HepG2 (cell line): Measurements from ENCODE around the gene TLDC2. TPM values are rescaled to one million over a fixed set of nuclear protein-coding genes. Genes with fewer than 3 reads are reported as not detected.

Experiments
- ATAC-seq: fragments of 200-7000 bp; cut with Tn5 transposase; 3 replicates; pipeline ENCODE4 v1.9.1; 2020; ENCODE audit warnings: mild to moderate bottlenecking, moderate library complexity
- BruUV-seq: library from RNA; stranded (reverse); fragments of 400-500 nt; replicated peaks from 2 replicates; lab custom pipeline; 2021; lab: Mats Ljungman, UMichigan
- CTCF ChIA-PET: fragments of 300-600 bp; formaldehyde crosslinking; extraction: SDS; loops from one replicate; lab custom pipeline; 2021; ENCODE audit warnings: low total read pairs, inconsistent platforms, low intra/inter-chr PET ratio; lab: Yijun Ruan, JAX
- POLR2A ChIA-PET: fragments of 350-600 bp; sonication (Branson Sonifier 250); formaldehyde crosslinking; loops from one replicate; lab custom pipeline; 2020; ENCODE audit warnings: antibody characterized with exemption, inconsistent platforms; lab: Yijun Ruan, JAX
- DNase-seq: peaks from one replicate; pipeline ENCODE4 v3.0.0-alpha.2; 2015; ENCODE audit warnings: low spot score
- FAIRE-seq: peaks from 3 replicates; lab custom pipeline; 2011; peaks lifted over from hg19 to GRCh38; lab: Jason Lieb, UNC
- H2AFZ ChIP-seq: one replicate; pipeline ENCODE4 v1.6.1; 2011; ENCODE audit warnings: low read length, inconsistent platforms
- H3K27ac ChIP-seq: fragments of 300-600 bp; 3 replicates; pipeline ENCODE4 v1.8.0; 2011; ENCODE audit warnings: mixed run types, mild to moderate bottlenecking, mixed read lengths, low read length, inconsistent platforms; ENCODE audit not compliant: insufficient read depth; ENCODE audit errors: extremely low read length
- H3K27me3 ChIP-seq, 2 experiments: fragments of 200-600 bp in 1 of 2; 2 replicates in 1 of 2; 3 replicates in 1 of 2; pipeline versions ENCODE4 v1.6.0 to v1.8.0; 2011; ENCODE audit warnings: low read length in 2 of 2, mild to moderate bottlenecking in 2 of 2, moderate library complexity in 2 of 2, inconsistent platforms in 1 of 2; ENCODE audit not compliant: insufficient read depth in 2 of 2, control insufficient read depth in 1 of 2
- H3K36me3 ChIP-seq, 2 experiments: fragments of 200-600 bp in 1 of 2; replicated peaks in 1 of 2; 2 replicates in 1 of 2; 3 replicates in 1 of 2; pipeline versions ENCODE4 v1.5.1 to v1.8.0; 2011; ENCODE audit warnings: low read length in 2 of 2, inconsistent platforms in 1 of 2; ENCODE audit not compliant: insufficient read depth in 2 of 2, control insufficient read depth in 1 of 2
- H3K4me1 ChIP-seq: 2 replicates; pipeline ENCODE4 v1.5.1; 2012; ENCODE audit warnings: low read length, inconsistent platforms; ENCODE audit not compliant: insufficient read depth
- H3K4me2 ChIP-seq: 2 replicates; pipeline ENCODE4 v1.6.0; 2011; ENCODE audit warnings: low read depth, low read length, inconsistent platforms
- H3K4me3 ChIP-seq, 3 experiments: fragments of 200-600 bp in 1 of 3; sonication (generic), shearing (Covaris generic) in 1 of 3; replicated peaks in 1 of 3; 2 replicates each; pipeline ENCODE4 v1.5.1; 2011 to 2016; ENCODE audit warnings: low read length in 3 of 3, inconsistent platforms in 2 of 3, low read depth in 2 of 3, mild to moderate bottlenecking in 2 of 3, control low read depth in 1 of 3, mixed read lengths in 1 of 3; ENCODE audit not compliant: insufficient read depth in 1 of 3
- H3K79me2 ChIP-seq: one replicate; pipeline ENCODE4 v1.6.1; 2011; ENCODE audit warnings: low read length, inconsistent platforms; ENCODE audit not compliant: insufficient read depth
- H3K9ac ChIP-seq: 2 replicates; pipeline ENCODE4 v1.6.0; 2011; ENCODE audit warnings: mild to moderate bottlenecking, low read depth, low read length, inconsistent platforms; ENCODE audit not compliant: insufficient read depth
- H3K9me3 ChIP-seq: 2 replicates; pipeline ENCODE4 v1.5.1; 2012; ENCODE audit warnings: mild to moderate bottlenecking, low read length
- H4K20me1 ChIP-seq: 2 replicates; pipeline ENCODE4 v1.6.0; 2011; ENCODE audit warnings: inconsistent platforms, mild to moderate bottlenecking, low read length, moderate library complexity; ENCODE audit not compliant: insufficient read depth
- CSRNP1 ChIP-seq: sonication (generic); formaldehyde crosslinking; IDR thresholded peaks from 2 replicates; pipeline ENCODE4 v1.8.1; 2023; ENCODE audit warnings: mild to moderate bottlenecking, missing genetic modification reagents
- GATAD1 ChIP-seq: IDR thresholded peaks from 2 replicates; pipeline ENCODE4 v1.6.1; 2016; ENCODE audit warnings: missing genetic modification reagents, missing compliant biosample characterization
- SRF ChIP-seq: IDR thresholded peaks from 2 replicates; pipeline ENCODE4 v1.6.1; 2011; ENCODE audit warnings: mild to moderate bottlenecking, low read depth, low read length, moderate library complexity
- ZNF225 ChIP-seq: sonication (generic); formaldehyde crosslinking; IDR thresholded peaks from 2 replicates; pipeline ENCODE4 v1.4.0; 2020; ENCODE audit warnings: mild to moderate bottlenecking, missing genetic modification reagents
- WGBS: methylation state at CpG from one replicate; pipeline ENCODE4 v1.1.6; 2017; ENCODE audit warnings: low lambda C conversion rate; 5-methylcytosine and 5-hydroxymethylcytosine counted together
- in situ Hi-C: cut with HindIII; loops from 2 replicates; pipeline ENCODE4 v1.10.0; 2017; ENCODE audit warnings: low pct_unique_long_range_greater_than_20kb; ENCODE audit not compliant: extremely low pct_ligation_motif_present
- intact Hi-C: fragments of 100-400 bp; cut with micrococcal nuclease; formaldehyde crosslinking; loops from one replicate; pipeline ENCODE4 v1.10.0; 2022; ENCODE audit not compliant: unreplicated experiment
- polyA plus RNA-seq, 8 experiments: library from polyadenylated mRNA; depleted of rRNA in 3 of 8; stranded (reverse) in 7 of 8; unstranded in 1 of 8; fragments of >200 nt; fragmentation: Illumina TruSeq in 4 of 8; extraction: Trizol in 4 of 8; gene quantifications; 2 replicates each; pipeline versions ENCODE4 v1.2.1 to v1.2.3, GENCODE V29; 2011 to 2016; ENCODE audit warnings: low read depth in 4 of 8, missing spikeins in 1 of 8, mixed read lengths in 1 of 8; ENCODE audit not compliant: insufficient read depth in 1 of 8
- total RNA-seq, 5 experiments: library from RNA; depleted of rRNA; stranded (reverse); fragments of >200 nt; fragmentation: Illumina TruSeq; extraction: Trizol; gene quantifications; 2 replicates each; pipeline ENCODE4 v1.2.3, GENCODE V29; 2016; ENCODE audit warnings: low read depth in 1 of 5
- TF ChIP-seq, protein P1 (sequence below): sonication (generic); formaldehyde crosslinking; IDR thresholded peaks from 2 replicates; pipeline ENCODE4 v1.5.0; 2020; ENCODE audit warnings: mild to moderate bottlenecking, missing genetic modification reagents
- TF ChIP-seq, protein P2 (sequence below): IDR thresholded peaks from 2 replicates; pipeline ENCODE4 v1.6.1; 2018; ENCODE audit warnings: missing genetic modification reagents

Gene TLDC2
- total and polyA plus RNA-seq, 2 of the 13 experiments (the other 11 are each of a cell fraction or from before 2014, with no cell fraction given): 1.5 to 1.6 TPM

GRCh38 chr20:36926653-36927200, 50.8 kb downstream of the TLDC2 start:
- 96% methylated on average over 6 of the region's 6 CpGs for WGBS
- Histone ChIP-seq H3K27ac (no peak overlapping the region), H2AFZ (no peak overlapping the region), H3K36me3 (peaks cover 2 to 17% of the 10 kb centered on the region in 2 experiments; a peak in 3 of 5 replicates), H3K27me3 (no peaks in the 10 kb centered on the region), H3K4me1 (peaks cover 31% of the 10 kb centered on the region), H3K9ac (no peak overlapping the region), H3K4me3 (no peak overlapping the region), H4K20me1 (no peaks in the 10 kb centered on the region), H3K9me3 (no peaks in the 10 kb centered on the region), H3K4me2 (no peak overlapping the region), H3K79me2 (no peaks in the 10 kb centered on the region)
- POLR2A ChIA-PET: no interaction called here
- intact Hi-C loops: no loop called here
- no peak for FAIRE-seq
- CTCF ChIA-PET: no interaction called here
- no peak for ATAC-seq
- TSS peak; percentile 40 for BruUV-seq
- in situ Hi-C loops: no loop called here
- DNase-seq: no peak
- TF ChIP-seq SRF (no peak), ZNF225 (no peak), CSRNP1 (CRISPR knock-in tag) (no peak), GATAD1 (no peak)
- TF ChIP-seq, protein P1, sequence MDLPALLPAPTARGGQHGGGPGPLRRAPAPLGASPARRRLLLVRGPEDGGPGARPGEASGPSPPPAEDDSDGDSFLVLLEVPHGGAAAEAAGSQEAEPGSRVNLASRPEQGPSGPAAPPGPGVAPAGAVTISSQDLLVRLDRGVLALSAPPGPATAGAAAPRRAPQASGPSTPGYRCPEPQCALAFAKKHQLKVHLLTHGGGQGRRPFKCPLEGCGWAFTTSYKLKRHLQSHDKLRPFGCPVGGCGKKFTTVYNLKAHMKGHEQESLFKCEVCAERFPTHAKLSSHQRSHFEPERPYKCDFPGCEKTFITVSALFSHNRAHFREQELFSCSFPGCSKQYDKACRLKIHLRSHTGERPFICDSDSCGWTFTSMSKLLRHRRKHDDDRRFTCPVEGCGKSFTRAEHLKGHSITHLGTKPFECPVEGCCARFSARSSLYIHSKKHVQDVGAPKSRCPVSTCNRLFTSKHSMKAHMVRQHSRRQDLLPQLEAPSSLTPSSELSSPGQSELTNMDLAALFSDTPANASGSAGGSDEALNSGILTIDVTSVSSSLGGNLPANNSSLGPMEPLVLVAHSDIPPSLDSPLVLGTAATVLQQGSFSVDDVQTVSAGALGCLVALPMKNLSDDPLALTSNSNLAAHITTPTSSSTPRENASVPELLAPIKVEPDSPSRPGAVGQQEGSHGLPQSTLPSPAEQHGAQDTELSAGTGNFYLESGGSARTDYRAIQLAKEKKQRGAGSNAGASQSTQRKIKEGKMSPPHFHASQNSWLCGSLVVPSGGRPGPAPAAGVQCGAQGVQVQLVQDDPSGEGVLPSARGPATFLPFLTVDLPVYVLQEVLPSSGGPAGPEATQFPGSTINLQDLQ: no peak
- TF ChIP-seq, protein P2, sequence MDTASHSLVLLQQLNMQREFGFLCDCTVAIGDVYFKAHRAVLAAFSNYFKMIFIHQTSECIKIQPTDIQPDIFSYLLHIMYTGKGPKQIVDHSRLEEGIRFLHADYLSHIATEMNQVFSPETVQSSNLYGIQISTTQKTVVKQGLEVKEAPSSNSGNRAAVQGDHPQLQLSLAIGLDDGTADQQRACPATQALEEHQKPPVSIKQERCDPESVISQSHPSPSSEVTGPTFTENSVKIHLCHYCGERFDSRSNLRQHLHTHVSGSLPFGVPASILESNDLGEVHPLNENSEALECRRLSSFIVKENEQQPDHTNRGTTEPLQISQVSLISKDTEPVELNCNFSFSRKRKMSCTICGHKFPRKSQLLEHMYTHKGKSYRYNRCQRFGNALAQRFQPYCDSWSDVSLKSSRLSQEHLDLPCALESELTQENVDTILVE (CRISPR knock-in tag): no peak
